NCI-H128 (cell line): ENCODE results near the gene CCL14.

Experiments
- DNase-seq: peaks from one replicate; lab custom pipeline; 2025; ENCODE audit not compliant: unreplicated experiment; lab: John Stamatoyannopoulos, UW

The CCL14 gene

DNA sequence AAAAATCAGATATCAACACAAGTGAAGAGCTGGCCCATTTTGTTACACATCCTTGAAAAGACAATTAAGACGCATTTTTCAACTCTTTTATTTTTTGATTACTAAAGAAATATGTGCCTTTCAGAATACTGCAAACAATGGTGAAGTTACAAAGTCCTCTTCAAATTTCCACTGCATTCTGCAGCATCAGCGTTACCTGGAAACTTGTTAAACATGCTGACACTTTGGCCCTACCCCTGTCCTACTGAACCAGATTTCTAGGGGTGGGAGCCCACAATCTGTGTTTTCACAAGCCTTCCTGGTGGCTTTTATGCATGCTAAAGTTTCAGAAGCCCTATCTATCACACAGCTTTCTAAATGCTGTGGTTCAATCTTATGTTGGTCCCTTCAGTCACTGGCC lies 4.5 kb upstream of the CCL14 start:
- no peak for DNase-seq

- DNase-seq = no peak
These were observed 1.6 kb upstream of the CCL14 start for GRCh38 chr17:35988164-35988563.

DNA sequence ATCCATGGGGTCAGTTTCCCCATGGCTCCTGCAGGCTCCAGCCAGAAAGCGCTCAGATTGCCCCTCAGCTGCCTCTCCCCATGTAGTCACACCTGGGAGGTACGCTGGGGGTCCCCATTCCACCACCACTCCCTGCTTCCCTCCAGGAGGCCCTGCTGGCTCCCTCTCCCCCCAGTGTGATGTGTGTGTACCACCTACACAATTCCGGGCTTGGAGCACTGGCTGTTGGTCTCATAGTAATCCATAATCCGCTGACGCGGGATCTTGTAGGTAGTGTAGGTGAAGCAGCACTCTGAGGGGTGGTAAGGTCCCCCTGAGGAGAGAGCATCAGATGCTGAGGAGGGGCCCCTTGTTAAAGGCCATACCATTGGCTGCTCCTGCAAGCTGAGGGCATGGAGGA lies 2.4 kb downstream of the CCL14 start:
- no peak for DNase-seq

GRCh38 chr17:35982409-35983191 lies 3.9 kb downstream of the CCL14 start:
- no peak for DNase-seq

DNA sequence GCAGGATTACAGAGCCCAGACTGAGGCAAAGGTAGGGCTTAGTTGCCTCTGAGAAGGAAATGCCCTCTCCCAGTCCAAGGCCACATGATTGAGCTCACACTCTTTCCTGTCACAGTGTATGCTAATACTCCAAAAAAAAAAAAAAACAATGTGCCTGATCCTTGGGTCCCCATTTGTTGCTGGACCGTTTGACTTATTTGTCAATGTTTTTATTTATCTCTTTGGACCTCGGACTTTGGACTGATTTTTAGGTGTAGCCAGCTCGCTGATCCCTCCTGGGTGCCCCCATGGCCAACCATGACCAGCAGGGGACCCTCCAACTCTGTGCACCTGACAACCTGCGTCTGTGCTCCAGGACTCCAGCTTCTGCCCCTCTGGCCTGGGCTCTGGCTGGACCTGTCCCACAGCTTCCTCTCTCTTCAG lies 4.6 kb downstream of the CCL14 start:
- no peak for DNase-seq

DNA sequence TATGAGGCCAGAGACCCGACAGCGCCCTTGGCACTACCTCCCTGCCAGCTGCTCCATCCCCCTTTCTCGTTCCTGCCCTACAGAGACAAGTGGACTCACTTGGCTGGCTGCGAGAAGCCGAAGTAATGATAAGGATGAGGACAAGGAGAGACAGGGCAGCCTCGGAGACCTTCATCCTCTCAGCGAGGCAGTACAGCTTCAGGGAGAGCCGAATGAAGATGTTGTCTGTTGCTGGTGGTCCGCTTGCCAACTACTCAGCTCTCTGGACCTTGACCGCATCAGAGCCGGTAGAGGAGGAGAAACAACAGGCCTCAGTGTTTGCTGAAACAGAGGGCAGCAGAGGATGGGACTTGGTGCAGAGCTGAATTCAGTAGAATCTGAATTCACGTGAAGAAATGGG lies 5.3 kb downstream of the CCL14 start, which contains the start of gene CCL16:
Gene CCL16 (minus strand): TSS at position 252 of the 400 bp plus-strand sequence. CDS start 77 bp downstream, at position 175.
- DNase-seq = no peak

DNA sequence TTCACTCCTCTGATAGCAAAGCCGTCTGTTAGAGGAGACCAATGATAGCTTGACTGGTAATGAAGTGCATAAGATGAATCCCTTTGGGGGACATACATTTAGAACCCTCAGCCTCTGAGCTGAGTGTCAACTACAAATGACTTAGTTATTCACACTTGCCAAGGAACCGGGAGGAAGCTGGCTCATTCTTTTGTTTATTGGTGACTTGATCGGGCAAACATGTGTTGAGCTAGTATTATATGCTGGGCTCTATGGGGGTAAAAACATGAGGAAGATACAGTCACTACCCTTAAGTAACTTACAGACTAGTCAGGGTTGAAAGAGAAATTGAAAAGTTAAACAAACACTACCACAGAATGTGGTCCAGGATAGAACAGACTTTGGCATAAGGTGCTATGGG lies 8.2 kb downstream of the CCL14 start:
- no peak for DNase-seq

GRCh38 chr17:35977509-35977908 lies 9.0 kb downstream of the CCL14 start:
- DNase-seq = no peak

DNA sequence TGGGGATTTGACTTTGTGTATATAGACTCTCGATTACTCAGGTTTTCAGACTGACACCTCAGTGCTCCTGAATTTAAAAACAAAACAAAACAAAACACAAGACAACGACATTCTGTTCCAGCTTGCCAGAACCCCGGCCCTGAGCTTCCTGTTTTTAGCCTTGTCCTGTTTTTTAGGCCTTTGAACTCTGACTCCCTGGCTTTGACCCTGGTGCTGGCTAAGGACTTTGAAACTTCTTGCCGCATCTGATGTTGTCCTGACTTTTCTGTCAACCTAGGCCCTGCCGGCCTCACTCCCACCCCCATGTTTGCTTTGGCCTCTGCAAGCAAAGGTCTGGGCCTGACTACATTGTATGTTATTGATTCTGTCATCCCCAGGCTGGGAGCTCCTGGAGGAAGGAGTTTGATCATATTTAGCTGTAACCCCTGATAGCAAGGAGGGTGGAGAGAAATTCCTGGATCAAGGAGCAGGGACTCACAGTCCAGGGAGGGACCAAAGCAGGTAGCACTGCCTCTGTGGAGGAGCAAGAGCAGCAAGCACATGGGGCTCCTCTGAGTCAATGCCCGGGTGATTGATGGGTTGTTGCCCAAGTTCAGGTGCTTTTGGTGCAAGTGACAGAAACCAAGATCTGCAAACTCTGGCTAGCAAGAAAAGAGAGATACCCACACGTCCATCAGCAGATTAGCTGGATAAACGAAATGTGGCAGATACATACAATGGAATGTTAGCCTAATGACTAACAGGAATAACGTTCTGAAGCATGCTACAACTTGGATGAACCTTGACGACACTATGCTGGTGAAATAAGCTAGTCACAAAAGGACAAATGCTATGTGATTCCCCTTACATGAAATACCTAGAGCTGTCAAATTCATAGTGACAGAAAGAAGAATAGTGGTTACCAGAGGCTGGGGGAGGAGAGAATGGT lies 12.9 kb downstream of the CCL14 start:
- DNase-seq = no peak

GRCh38 chr17:35972945-35973332 lies 13.6 kb downstream of the CCL14 start:
- no peak for DNase-seq

DNA sequence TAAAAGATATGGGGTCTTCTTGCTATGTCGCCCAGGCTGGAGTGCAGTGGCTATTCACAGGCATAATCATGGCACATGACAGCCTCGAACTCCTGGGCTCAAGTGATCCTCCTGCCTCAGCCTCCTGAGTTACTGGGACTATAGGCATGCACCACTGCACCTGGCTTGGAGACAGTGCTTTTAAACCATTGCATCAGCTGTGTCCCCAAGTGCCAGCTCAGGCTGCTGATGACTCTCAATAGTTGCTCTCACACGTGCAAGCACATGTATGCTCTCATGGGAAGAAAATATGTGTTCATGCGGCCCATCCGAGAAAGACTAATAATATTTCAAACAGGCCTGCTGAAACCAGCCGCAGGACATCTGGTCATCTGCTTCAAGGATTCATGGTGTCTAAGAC lies 14.0 kb downstream of the CCL14 start:
- DNase-seq = no peak

- no peak for DNase-seq
These were observed 14.5 kb downstream of the CCL14 start for GRCh38 chr17:35972066-35972465.

DNA sequence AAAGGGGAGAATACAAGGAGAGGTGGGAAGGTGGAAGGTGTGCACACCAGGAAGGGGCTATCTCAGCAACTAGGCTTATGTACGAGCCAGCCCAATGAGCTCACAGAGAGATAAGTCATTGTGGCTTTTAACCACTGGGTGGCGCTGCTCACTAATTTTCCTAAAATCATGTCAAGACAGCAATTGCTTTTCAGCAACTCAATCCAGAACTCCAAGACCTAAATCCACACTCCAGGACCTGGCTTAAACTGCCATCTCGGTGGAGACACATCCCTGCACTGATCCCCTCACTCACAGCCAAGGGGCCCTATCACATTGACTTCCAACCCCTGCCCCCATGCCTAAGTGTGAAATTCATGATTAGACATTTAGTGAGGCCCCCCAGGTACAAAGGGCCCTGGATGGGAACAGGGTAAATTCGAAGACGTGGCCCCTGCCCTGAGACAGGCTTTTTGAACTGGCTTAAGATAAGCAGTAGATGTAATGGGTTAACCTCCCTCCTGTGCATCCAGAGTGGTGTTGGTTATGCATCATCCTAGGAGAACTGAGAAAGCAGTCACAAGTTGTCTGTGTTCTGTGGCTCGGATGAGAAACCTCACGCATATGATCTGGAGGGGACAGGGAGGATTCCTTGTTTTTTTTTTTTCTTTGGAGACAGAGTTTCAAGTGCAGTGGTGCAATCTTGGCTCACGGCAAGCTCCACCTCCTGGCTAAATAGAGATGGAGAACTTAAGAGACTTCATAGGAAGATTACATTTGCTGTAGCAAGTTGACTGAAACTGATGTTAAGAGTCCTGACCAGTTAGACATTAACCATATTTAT lies 16.8 kb downstream of the CCL14 start:
- peak; percentile 61 for DNase-seq

- no peak for DNase-seq
These were observed 17.9 kb downstream of the CCL14 start for GRCh38 chr17:35968520-35969054.

- DNase-seq = no peak
These were observed 21.3 kb downstream of the CCL14 start for GRCh38 chr17:35965272-35965671.

- DNase-seq = no peak
These were observed 22.9 kb downstream of the CCL14 start for GRCh38 chr17:35963663-35964062.

GRCh38 chr17:35953720-35954119 lies 32.8 kb downstream of the CCL14 start:
- no peak for DNase-seq

DNA sequence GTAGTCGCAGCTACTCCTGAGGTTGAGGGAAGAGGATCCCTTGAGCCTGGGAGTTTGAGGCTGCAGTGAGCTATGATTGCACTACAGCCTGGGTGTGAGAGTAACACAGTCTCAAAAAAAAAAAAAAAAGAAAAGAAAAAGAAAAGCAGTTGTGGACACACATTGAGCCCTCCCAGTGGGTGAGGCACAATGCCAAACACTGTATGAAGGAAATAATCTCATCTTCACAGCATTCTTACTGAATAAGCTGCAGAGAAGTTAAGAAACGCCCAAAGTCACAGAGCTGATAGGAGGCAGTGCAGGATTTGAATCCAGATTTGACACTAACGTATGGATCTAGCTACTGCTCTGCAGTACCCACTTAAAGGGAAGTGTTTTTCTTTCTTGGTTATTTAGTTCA lies 37.1 kb downstream of the CCL14 start:
- no peak for DNase-seq

DNA sequence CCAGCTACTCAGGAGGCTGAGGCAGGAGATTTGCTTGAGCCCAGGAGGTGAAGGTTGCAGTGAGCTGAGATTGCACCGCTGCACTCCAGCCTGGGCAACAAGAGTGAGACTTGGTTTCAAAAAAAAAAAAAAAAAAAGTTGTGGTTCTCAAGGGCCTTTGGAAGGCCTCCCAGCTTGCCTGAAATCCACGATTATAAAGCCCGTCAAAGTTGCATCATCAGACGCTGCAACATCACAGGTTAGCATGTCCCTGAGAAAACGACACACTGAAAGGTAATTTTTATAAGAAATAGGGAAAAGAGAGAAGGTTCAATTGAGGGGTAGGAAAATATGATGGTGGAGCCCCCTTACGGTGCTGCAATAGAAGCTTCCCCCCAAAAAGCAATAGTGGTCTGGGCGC lies 38.4 kb downstream of the CCL14 start:
- no peak for DNase-seq

- DNase-seq = no peak
These were observed 39.4 kb downstream of the CCL14 start for GRCh38 chr17:35947156-35947585.

- DNase-seq = no peak
These were observed 42.4 kb downstream of the CCL14 start for GRCh38 chr17:35944151-35944550.
